GM20431 (cell line): Measurements from ENCODE around the gene FBXO48.

Experiments used
- in situ Hi-C: fragments of 300-500 bp; cut with MseI, MboI; formaldehyde crosslinking; loops from one replicate; pipeline ENCODE4 v1.15.0; 2020; ENCODE audit warnings: low sequenced_read_pairs; ENCODE audit not compliant: unreplicated experiment

The FBXO48 gene

DNA sequence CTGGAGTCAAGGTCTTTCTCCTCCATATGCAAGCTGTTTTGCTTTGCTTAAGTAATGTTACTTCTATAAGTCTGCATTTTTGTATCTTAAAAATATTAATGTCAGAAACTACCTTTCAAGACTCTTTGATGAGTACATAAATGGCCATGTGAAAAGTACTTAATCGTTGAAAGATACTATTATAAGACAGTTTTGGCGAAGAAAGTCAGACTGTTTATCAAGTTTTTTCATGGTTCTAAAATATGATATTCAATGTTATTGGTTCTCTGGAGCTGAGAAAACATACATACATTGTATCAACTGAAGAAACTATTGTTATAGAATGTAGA lies 25.1 kb downstream of the FBXO48 start:
- in situ Hi-C loops = no loop called here

DNA sequence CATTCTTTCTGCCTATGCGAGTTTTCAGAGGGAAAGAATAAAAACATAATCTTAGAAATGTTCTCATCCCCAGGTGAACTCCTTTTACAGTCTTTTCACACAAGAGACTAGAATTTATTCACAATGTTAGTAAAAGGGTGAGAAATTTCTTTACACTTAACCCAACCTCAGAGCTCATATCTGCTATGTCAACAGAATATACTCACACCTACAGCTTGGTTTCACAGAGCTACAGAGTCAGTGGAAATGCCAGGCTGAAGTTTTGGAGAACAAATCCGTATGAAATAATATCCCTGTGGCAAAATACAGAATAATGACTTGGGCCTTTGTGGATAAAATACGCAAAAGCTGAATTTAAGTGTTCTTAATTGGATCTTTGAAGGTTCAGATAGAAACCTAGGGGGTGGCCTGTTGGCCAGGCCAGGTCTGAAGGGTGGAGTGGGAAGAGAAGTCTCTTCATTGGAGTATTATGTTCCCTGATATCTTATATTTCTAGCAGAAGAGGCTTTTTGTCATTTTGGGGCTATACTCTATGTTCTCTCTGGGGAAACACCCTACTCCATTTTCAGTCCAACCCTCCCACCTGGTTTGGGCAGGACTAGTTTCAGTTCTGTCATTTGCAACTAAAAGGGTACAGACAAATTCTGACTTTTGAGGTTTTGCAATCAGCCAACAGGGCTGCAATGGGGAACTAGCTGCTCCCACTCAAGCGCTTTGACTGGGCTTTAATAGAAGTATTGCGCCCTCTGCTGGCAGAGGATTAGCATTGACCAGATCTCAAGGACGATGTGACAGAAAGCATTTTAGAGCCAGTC lies 25.7 kb downstream of the FBXO48 start:
- in situ Hi-C loops = no loop called here

DNA sequence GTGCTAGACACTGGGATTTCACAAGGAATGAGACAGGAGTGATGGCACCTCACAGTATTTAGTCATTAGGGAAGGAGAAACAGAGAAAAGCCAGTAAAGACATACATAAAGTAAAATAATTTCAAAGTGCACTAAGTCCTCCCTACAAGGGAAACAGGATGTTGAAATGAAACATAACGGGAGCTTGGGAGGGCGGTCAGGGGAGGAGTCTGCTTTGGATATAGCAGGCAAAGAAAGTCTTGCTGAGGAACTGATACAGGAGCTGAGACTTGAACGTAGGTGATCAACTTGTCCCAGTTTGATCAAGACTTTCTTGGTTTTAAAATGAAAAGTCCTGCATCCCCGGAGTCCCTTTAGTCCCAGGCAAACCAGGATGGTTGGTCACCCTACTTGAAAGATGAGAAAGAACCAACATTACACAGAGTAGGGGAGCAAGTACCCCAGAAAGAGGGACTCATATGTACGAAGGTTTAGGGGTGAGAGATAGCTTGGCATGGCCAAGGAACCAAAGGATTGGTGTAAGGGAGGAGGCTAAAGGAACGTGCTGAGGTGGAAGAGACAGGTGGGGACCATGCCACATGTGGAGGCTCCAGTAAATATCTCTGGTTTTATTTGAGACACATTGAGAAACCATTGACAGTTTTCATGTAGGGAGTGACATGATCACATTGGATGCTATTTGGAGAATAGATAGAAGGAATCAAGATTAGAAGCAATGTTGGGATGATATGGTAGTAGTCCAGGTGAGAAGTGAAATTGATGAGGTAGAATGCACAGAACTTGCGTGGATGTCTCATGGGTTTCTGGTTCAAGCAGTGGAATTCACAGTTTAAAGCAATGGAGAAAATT lies 28.4 kb downstream of the FBXO48 start:
- in situ Hi-C loops = no loop called here

DNA sequence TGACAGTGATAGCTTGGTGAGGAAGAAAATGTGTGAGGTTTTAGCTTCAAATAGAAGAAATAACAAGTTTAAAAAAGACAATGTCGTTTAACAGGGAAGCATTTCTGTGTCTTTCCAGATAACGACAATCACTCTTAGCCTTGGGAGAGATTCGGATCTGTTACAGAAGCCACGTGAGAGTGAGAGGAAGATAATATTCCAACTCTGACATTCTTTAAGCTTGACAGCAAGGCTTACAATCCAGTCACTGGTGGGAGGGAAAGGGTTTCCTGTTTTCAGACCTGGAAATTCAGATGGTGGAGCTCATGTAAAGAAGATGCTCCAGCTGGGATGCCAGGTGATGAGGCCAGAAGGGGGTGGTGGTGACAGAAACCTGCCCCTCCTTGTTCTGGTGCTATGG lies 30.8 kb downstream of the FBXO48 start:
- in situ Hi-C loops = no loop called here

DNA sequence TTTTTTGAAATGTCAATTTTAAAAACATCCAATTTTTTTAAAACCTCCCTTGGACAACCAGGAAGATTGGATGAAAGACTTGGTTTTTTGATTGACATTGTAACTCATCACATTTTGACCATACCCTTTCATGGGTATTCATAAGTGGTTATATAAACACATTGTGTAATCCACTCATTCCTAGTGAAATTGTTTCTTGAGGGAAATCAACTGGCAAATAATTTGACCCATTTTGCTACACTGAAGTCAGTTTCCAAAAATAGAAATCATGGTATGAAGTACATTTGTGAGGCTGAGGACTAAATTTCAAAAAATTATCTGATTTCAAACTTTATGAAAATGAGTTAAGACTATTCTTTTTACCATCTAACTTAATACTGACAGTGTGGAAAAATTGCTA lies 31.5 kb downstream of the FBXO48 start:
- in situ Hi-C loops = no loop called here

DNA sequence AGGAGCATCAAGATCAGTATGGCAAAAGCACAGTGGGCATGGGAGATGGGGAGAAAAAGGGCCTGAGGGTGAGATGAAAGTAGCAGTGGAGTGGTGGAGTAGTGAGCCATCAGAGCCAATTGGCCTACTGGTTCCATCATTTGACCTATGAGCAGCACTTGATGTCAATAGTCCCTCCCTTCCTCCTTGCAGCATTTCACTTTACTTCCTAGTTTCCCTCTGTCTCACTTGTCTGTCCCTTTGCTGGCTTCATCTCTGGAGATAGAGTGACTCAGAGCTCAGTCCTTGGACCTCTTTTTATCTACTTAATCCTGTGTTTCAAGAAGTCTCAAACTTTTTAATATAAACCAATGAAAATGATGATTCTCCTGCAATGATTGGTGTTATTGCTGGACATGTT lies 32.1 kb downstream of the FBXO48 start:
- in situ Hi-C loops = no loop called here

DNA sequence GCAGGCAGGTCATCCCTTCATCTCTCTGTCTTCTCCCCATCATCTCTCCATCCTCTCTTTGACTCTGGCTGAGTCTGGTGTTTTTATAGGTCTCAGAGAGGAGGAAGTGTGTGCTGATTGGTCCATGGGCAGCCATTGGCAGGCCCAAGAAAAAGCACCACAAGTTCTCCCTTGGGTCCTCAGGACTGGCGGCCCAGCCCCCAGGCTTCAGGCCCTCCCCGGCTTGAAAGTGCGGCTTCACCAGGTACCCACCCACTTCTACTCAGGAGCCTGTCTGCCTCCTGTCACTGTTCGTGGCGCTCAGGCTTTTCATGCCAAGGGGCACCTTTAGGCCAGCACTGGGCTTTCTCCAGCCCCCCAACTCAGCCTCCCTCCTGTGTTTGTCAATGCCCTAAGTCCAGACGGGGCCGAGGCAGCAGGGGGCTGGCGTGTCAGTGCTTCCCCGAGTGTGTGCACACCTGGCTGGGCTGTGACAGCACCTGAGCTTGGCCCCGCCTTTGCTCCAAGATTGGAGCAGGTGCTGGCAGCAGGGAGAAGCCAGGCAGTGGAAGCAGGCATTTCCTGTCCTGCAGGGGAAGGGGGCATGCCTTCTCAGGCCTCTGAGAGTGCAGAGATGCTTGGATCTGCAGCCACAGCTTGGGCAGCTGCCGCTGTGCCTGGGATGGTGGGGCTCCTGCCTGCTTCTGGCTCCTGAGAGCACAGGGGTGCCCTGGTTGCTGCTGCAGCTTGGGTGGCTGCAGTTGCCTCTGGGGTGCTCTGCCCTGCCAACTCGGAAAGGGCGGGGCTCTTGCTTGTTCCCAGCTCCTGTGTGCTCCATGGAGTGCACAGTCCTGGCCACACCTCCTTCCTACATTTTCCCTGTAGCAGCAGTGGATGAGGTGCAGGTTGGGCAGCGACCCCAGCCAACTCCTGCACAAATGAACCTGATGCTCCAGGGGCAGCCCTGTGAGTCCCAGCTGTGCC lies 34.1 kb downstream of the FBXO48 start:
- in situ Hi-C loops = no loop called here

DNA sequence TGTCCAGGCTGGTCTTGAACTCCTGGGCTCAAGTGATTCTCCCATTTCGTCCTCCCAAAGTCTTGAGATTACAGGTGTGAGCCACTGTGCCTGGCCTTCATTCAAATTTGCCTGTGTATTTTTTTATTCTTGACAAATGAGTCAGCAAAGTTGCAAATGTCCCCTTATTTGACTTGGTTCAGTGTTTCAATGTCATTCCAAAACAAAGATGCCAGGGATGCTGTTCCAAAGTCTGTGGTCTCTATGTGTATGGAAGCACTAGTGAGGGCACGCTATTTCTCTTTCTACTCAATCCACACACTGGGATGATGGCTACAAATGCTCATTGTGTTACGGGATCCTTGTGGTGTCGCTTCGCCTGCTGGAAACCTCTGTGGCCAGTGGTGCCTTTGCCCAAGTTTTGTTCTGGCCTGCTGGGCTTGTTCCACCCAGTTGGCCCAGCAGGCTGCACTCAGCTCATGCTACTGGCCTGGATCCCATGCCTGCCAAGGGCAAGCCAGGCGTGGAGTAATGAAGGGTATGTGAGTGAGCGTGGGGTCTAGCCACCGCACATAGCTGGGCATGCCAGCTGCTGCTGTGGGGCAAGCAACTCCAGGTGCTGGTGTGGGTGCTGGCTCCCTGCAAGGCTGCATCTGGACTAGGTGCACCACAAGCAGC lies 35.6 kb downstream of the FBXO48 start:
- in situ Hi-C loops = no loop called here

DNA sequence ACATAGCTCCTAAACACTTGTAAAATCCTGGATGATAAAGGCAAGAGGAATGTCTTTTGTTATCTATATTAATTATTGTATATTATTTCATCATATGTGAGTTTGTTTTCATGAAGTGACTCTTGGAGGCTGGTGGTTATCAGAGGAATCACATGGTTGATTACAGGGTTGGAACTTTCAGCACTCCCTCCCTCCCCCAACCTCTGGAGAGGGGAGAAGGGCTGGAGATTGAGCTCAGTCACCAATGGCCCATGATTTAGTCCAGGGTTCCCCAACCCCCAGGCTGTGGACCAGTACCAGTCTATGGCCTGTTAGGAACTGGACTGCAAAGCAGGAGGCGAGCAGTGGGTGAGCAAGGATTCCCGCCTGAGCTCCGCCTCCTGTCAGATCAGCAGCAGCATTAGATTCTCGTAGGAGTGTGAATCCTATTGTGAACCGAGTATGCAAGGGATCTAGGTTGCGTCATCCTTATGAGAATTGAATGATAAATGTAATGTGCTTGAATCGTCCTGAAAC lies 37.7 kb downstream of the FBXO48 start:
- in situ Hi-C loops = no loop called here

DNA sequence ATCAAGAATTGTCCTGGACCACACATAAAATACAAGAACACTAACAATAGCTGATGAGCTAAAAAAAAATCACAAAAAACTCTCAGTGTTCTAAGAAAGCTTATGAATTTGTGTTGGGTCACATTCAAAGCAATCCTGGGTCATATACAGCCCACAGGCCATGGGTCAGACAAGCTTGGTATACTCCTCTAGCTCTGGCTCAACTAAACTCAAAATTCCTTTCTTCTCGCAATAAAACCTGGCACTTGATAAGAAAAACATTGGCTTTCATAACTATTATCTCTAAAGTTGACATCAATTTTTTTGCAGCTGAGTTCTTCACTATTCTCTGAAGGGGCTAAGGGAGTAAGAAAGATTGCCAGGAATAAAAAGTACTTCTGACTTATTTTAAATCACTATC lies 38.3 kb downstream of the FBXO48 start:
- in situ Hi-C loops = no loop called here

DNA sequence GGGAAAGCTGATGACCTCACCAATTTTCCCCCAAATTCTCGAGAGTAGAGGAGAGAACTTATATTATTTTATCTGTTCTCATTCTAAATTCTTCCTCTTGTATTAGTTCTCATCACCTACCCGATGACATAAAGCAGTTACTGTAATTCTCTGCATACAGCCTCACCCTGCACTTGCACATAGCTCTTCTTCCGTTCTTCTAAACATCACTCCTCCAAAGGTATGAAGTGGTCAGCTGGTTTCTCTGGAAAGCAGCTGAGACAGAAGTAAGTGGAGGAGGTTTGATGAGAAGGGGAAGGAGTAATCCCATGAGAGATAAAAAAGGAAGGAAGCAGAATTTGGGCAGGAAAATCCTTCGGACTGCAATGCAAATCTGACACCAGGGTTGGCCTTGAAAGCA lies 39.0 kb downstream of the FBXO48 start:
- in situ Hi-C loops = no loop called here

DNA sequence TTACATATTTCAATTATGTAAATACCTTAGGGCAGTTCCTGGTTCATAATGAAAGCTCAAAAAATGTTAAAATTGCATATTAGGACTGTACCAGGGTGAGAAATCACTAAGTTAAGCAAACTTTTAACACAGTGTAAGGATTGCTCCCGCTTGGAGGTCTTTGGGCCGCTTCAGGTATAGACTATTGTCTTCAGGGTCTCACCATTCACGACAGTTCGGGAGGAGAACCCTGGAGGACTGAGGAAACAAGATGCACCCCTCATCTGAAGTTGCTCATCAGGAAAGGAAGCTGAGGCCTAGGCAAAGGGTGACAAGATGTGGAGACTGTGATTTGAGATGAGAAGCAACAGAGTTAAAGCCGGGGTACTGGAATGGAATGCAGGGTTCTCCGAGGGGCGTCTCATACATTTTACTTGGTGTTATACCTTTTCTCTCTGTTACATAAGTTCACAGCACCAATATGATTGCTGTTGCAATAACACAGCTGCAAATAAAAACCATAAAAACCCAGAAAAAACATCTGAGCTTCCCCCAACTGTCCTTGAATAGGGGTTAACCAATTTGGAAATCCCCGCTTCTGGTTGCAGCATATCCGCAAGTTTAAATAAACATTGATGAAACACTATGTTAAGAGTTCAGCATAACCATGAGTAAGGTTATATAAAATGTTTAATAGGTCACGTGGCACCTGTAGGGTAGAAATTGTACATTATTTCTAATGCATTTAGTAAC lies 40.1 kb downstream of the FBXO48 start:
- in situ Hi-C loops = no loop called here

DNA sequence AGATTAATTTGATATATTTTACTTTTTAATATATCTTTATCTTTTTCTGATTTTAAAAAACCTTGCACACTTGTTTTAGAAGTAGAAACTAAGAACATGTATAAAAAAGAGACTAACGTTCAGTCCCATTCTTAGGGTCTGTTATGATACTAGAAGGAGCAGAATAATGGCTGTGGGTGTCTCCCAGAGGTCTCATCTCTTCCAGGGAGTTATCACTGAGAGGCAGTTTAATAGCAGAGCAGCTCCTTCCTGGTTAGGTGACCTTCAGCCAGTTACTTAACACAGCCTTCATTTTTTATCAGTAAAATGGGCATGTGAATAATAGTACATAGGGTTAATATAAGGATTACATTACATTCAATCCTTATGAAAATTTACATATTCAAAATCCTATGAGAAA lies 40.6 kb downstream of the FBXO48 start:
- in situ Hi-C loops = no loop called here

DNA sequence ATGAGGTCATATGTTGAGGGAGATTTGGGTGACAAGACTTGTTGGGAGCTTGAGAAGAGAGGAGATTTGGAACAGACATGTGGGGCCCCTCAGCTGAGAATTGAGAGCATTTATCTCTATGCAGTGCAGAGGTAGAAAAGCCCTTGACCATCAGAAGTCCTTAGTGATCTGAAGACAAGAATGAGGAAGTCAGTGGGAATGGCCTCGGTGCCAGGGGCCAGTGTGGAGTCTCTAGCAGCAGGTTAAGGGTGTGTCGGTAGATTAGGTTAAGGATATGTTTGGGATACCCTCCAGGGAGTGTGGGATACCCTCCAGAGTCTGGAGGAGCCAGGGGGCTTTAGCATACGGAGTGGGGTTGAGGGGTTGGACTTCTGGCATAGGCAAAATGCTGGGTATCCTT lies 41.6 kb downstream of the FBXO48 start:
- in situ Hi-C loops = no loop called here

DNA sequence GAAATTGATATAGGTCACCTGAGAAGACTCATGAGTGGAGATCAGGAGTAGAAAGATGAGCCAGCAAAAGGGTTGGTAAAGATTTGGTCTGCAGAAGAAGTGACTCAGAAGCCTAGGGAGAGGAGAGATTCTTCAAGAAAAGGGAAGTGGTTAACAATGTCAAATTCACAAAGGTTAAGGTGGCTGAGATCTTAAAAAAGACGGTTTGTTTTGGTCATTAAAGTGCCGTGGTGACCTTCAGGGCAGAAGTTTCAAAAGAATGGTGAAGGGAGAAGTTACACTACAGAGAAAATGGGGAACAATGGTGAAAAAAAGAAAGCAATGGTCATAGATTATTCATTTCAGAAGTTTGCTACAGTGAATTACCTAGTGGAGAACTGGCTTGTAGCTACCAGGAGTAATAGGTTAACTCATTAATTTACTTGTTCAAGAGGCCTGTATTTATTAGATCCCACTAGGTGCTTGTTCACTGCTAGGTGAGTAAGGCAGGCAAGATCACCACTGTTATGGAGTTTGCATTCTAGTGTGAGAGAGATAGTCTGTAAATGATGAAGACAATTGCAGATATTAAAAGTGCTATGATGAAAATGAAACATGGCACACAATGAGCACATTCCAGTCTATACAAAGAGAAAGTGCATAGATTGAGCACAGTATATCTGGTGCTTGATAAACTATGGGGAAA lies 43.0 kb downstream of the FBXO48 start:
- in situ Hi-C loops = no loop called here

DNA sequence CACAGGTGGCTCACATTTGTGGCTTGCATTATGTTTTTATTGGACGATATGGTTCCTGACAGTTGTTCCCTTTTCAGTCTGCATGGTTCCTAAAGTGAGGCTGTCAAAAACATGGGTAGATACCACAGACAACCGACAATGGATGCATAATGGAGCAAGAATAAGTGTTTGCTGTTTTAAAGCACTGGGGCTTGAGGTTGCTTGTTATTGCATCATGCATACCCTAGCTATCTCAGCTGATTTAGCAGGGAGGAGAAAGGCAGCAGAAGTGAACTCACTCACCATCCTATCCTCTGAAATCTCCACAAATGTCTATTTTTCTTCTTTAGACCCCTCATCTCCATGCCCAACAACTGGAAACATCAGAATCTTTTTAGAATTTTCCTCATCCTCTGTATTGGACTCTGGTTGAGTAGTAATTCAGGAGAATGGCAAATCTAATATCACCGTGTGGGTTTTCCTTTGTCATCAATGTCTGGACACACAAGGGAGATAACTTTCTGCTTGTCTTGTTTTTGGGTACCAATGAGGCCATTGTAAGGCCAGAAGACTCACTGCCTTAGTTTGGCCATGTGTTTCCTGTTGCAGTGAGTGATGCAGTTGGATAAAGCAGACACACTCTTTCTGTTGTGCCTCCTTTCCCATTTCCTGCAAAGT lies 46.7 kb downstream of the FBXO48 start:
- in situ Hi-C loops = no loop called here

DNA sequence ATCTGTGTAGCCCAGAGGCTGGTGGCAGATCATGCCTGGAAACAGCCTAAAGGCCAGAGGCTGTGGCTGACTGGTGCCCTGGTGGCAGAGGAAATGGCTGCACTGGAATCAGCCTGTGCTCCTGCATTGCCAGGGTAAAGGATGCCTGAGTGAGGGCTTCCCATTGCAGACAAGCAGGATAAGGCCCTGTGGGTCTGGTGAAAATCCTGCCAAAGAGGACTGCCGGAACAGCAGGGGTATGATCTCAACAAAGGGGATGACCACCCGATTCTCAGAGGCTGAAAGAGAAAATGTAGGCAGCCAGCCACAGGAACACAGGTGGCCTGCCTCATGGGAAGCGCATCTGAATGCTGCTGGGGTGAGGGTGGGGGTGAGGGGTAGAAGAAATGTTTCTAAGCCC lies 48.2 kb downstream of the FBXO48 start:
- in situ Hi-C loops = no loop called here

DNA sequence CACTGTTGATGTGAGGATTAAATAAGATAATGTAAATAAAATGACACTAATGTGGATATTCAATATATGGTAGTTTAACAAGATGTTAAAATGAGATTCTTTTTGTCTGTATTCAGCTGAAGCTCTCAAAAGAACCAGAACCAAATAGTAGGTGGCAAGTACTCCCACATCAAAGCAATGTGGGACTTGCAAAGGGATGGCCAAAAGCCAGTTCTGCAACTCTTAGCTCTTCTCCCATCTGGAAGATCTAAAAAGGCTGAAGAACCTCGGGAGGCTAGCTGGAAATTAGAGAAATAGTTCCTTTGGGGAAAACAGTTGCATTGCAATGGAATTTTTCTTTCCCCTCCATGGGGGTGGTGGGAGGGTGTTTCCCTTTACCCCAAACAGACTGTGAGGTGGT lies 48.7 kb downstream of the FBXO48 start:
- in situ Hi-C loops = no loop called here
